Measurements from ENCODE around the gene DEDD. TPM values are rescaled to one million over a fixed set of nuclear protein-coding genes. Genes with fewer than 3 reads are reported as not detected.

DEDD gene
- total RNA-seq, 6 donors from 2014 or later = 26.7 to 45.1 (median 35.1) TPM

DNA sequence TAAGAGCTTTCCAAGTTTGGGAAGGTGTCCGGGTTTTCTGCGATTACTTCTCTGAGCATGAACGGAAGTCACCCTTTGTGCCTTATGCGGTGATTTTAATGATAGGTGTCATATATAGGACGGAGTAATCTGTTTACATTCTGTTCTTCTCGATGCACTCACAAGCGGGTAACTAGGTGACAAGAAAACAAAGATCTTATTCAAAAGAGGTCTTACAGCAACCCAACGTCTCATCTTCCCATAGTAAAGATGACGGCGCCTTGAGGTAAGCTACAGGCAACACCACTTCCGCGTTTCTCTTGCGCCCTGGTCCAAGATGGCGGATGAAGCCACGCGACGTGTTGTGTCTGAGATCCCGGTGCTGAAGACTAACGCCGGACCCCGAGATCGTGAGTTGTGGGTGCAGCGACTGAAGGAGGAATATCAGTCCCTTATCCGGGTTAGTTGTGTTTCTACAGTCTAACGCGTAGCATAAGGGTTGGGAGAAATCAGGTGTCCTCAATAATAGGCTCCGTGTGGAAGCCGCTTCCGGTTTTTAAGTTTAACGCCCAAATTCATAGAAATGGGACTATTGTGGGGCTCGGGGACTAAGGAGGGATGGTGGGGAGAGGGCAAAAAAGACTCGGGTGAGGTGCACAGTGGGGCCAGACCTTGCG lies 21.3 kb upstream of the DEDD start, which contains the start of gene UFC1:
TSS of gene UFC1 (plus strand) at position 297 of the 656 bp plus-strand sequence. CDS start at position 317, 20 bp downstream.
- Histone ChIP-seq H3K36me3 (peaks cover 0 to 13% (median 7%) of the 10 kb centered on the region in 4 donors), H3K4me1 (peaks cover 11 to 26% (median 13%) of the 10 kb centered on the region in 4 donors), H3K4me3 (peak within 1 kb of the TSS; percentile 61 to 89 (median 76)), H3K9me3 (no peaks in the 10 kb centered on the region), H3K27ac (peak within 1 kb of the TSS; percentile 94 to 98 (median 94)), H3K27me3 (no peaks in the 10 kb centered on the region)
- TF ChIP-seq POLR2AphosphoS5 (IDR thresholded peaks at IDR 0.05) = peak; percentile 63 to 80
- TF ChIP-seq EP300 (IDR thresholded peaks at IDR 0.05) = no peak
- no peak for TF ChIP-seq CTCF (IDR thresholded peaks at IDR 0.05)
- peak in 3 of 4 donors; percentile 30 to 66 (median 50) for TF ChIP-seq POLR2A (IDR thresholded peaks at IDR 0.05)
- WGBS, 2 donors = 0 to 1% methylated on average over 31 to 33 of the region's 33 CpGs
- ATAC-seq (ENCODE audit: low FRiP score in 2 of 2) (peak; percentile 94 to 97), DNase-seq (peak in 1 of 2 donors; percentile 84)

GRCh38 chr1:161153176-161153575 lies 20.7 kb upstream of the DEDD start:
- ATAC-seq (ENCODE audit: low FRiP score in 2 of 2) (no peak), DNase-seq (no peak)
- TF ChIP-seq POLR2A (IDR thresholded peaks at IDR 0.05) (no peak), EP300 (IDR thresholded peaks at IDR 0.05) (no peak), POLR2AphosphoS5 (IDR thresholded peaks at IDR 0.05) (no peak), CTCF (IDR thresholded peaks at IDR 0.05) (no peak)
- H3K36me3 ChIP-seq = peaks cover 0 to 9% (median 7%) of the 10 kb centered on the region in 4 donors
- H3K27me3 ChIP-seq = no peaks in the 10 kb centered on the region
- WGBS, 2 donors = 21 to 24% methylated on average over 9 of the region's 9 CpGs
- peak overlapping the region; percentile 94 to 98 (median 94) for H3K27ac ChIP-seq
- H3K9me3 ChIP-seq = no peaks in the 10 kb centered on the region
- peak overlapping the region; percentile 61 to 89 (median 76) for H3K4me3 ChIP-seq
- peaks cover 9 to 20% (median 11%) of the 10 kb centered on the region in 4 donors for H3K4me1 ChIP-seq

DNA sequence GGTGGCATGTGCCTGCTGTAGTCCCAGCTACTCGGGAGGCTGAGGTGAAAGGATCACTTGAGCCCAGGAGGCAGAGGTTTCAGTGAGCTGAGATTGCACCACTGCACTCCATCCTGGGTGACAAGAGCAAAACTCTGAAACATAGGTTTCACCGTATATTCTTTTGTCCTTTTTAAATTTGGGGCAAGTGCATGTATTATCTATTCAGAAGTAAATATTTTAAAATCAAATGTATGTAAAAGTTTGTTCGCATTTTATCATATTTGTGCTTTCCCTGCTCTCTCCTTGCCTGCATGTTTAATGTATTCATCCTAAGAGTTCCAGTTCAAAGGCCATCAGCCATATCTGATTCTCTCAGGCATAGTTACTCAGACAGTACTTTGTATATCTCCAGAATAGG lies 13.4 kb upstream of the DEDD start:
- ATAC-seq (ENCODE audit: low FRiP score in 2 of 2) (no peak), DNase-seq (no peak)
- no peaks in the 10 kb centered on the region for H3K27me3 ChIP-seq

GRCh38 chr1:161140755-161141400 lies 8.4 kb upstream of the DEDD start:
- TF ChIP-seq EP300 (IDR thresholded peaks at IDR 0.05) (no peak), CTCF (IDR thresholded peaks at IDR 0.05) (no peak), POLR2A (IDR thresholded peaks at IDR 0.05) (no peak), POLR2AphosphoS5 (IDR thresholded peaks at IDR 0.05) (no peak)
- H3K27ac ChIP-seq = no peak overlapping the region
- DNase-seq (peak in 1 of 2 donors; percentile 78), ATAC-seq (ENCODE audit: low FRiP score in 2 of 2) (no peak)
- H3K36me3 ChIP-seq = no peaks in the 10 kb centered on the region
- no peak overlapping the region for H3K4me3 ChIP-seq
- WGBS, 2 donors = 97% methylated on average over 29 of the region's 29 CpGs
- no peaks in the 10 kb centered on the region for H3K27me3 ChIP-seq
- no peaks in the 10 kb centered on the region for H3K9me3 ChIP-seq
- H3K4me1 ChIP-seq = peaks cover 3 to 17% (median 13%) of the 10 kb centered on the region in 4 donors

More for the DNA sequence above, 13.4 kb upstream of the DEDD start:
- 77 to 92% methylated on average over 3 of the region's 3 CpGs for whole genome bisulfite sequencing, 2 donors
- H3K27ac ChIP-seq = no peak overlapping the region
- no peak overlapping the region for H3K4me3 ChIP-seq
- no peak for TF ChIP-seq EP300 (IDR thresholded peaks at IDR 0.05)
- TF ChIP-seq CTCF (IDR thresholded peaks at IDR 0.05) = no peak
- TF ChIP-seq POLR2AphosphoS5 (IDR thresholded peaks at IDR 0.05) = no peak
- TF ChIP-seq POLR2A (IDR thresholded peaks at IDR 0.05) = no peak
- H3K36me3 ChIP-seq = no peaks in the 10 kb centered on the region
- H3K9me3 ChIP-seq = no peaks in the 10 kb centered on the region
- no peaks in the 10 kb centered on the region for H3K4me1 ChIP-seq
